Coronary artery (tissue), 2 donors: ENCODE data around the gene FOXA3.

ENCODE experiments used
- DNase-seq: peaks from one replicate; pipeline ENCODE4 v3.0.0-alpha.2; 2017; ENCODE audit warnings: low spot score
- H3K27ac ChIP-seq, 2 donors: fragments of 200-600 bp; sonication (generic); one replicate each; pipeline ENCODE4 v1.5.1; 2016 to 2019
- H3K4me3 ChIP-seq: fragments of 200-600 bp; sonication (generic); 2 replicates; pipeline ENCODE4 v1.5.1; 2016; ENCODE audit warnings: mild to moderate bottlenecking, moderate library complexity
- CTCF ChIP-seq: fragments of 200-600 bp; sonication (generic); IDR thresholded peaks from one replicate; pipeline ENCODE4 v1.5.1; 2019; ENCODE audit warnings: antibody characterized with exemption

Gene FOXA3

GRCh38 chr19:45863840-45864628, at the start of gene FOXA3:
FOXA3 (plus strand) TSS chr19:45864326; CDS start chr19:45864457, 131 bp downstream.
- peak; percentile 41 for TF ChIP-seq CTCF
- DNase-seq: no peak
- H3K4me3 ChIP-seq: peak within 1 kb of the TSS; percentile 92
- no peak within 1 kb of the TSS for H3K27ac ChIP-seq

GRCh38 chr19:45814851-45815480, 49.2 kb upstream of the FOXA3 start, which contains the start of gene RSPH6A:
RSPH6A (minus strand) TSS chr19:45815308; CDS start chr19:45815176, 132 bp downstream.
- DNase-seq: no peak
- Histone ChIP-seq H3K27ac (no peak within 1 kb of the TSS), H3K4me3 (peak within 1 kb of the TSS; percentile 66)
- TF ChIP-seq CTCF: no peak

- no peak for TF ChIP-seq CTCF
- H3K4me3 ChIP-seq: peak overlapping the region; percentile 66
- no peak overlapping the region for H3K27ac ChIP-seq
- DNase-seq: no peak
Measured at GRCh38 chr19:45815481-45816216, 48.5 kb upstream of the FOXA3 start.

GRCh38 chr19:45816236-45817009, 47.7 kb upstream of the FOXA3 start:
- H3K27ac ChIP-seq: no peak overlapping the region
- no peak for TF ChIP-seq CTCF
- no peak for DNase-seq
- no peak overlapping the region for H3K4me3 ChIP-seq

GRCh38 chr19:45817010-45817724, 47.0 kb upstream of the FOXA3 start:
- no peak overlapping the region for H3K4me3 ChIP-seq
- no peak overlapping the region for H3K27ac ChIP-seq
- peak; percentile 92 for DNase-seq
- TF ChIP-seq CTCF: peak; percentile 89

- Histone ChIP-seq H3K27ac (no peak overlapping the region), H3K4me3 (no peak overlapping the region)
- no peak for TF ChIP-seq CTCF
- DNase-seq: no peak
Measured at GRCh38 chr19:45817725-45818301, 46.3 kb upstream of the FOXA3 start.
